Hematopoietic multipotent progenitor cell treated with erythropoietin and hydrocortisone succinate and interleukin-3 and kit ligand, for 6 days (in vitro differentiated cells): ENCODE measurements around the gene XAF1.
"Not testable (repeated sequence)": the region's sequence is repeated elsewhere in the genome, so short reads cannot be mapped to it uniquely, and the experiment has no call there.

Source experiments
- DNase-seq: peaks from one replicate; pipeline ENCODE4 v3.0.0-alpha.2; 2015

The XAF1 gene

DNA sequence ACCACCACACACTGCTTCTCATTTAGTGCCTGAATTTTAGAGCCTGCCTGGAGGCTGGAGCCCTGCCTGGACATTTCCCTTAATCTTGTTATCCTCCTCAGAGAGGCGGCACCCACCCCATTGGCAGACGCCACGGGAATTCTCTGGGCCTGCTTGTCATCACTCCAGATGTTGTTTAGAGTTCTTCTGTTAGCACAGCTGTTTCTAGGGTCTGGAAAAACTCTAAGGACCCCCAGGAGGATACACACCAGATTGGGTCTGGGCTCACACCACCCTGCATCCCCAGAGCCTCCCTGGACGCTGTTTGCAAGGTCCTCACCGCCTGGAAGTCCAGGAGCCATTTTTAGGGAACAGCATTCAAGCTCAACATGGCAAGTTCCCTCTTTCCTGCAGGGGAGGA lies 565 bp upstream of the XAF1 start:
- DNase-seq = no peak

DNA sequence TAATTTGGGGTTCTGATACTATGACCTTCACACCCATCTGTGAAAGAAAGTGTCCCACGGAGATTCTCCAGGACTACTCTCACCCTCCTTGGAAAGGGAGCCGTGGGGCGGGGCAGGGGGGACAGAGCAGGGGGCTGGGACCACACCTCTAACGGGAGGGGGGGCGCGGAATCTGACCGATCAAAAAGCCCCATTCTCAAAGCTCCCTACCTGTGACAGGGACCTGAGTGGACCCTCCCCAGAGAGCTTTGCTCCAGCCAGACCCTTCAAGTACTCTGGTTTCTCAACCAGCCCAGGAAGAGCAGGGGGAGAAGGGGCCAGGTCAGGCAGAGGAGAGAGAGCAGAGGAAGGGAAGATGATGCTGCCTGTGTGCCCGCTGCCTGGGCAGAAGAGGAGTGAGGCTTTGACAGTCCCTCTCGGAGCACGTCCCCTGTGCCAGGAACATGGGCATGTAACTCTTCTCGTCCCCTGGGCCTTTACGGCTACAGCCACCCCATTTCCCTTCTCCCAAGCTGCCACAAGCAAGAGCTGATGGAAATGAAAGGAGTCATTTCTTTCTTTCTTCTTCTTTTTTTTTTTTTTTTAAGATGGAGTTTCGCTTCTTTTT lies 682 bp downstream of the XAF1 start:
- no peak for DNase-seq

DNA sequence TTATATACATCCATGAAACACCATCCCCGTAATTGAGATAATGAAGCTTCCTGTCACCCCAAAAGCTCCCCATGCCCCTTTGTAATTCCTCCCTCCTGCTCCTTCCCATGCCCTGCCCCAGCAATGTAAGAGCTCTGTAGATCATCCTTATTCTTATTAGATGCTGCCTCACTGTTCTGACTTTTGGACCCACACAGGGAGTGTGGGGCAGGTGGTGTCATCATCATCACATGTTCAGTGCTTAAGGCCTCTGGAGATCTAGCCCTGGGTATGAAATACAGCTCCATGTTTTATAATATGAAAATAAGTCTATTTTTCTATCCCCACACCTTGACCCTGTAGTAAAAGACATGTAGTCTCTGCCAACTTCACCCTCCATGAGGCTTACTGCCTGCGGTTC lies 1.9 kb downstream of the XAF1 start:
- no peak for DNase-seq

DNA sequence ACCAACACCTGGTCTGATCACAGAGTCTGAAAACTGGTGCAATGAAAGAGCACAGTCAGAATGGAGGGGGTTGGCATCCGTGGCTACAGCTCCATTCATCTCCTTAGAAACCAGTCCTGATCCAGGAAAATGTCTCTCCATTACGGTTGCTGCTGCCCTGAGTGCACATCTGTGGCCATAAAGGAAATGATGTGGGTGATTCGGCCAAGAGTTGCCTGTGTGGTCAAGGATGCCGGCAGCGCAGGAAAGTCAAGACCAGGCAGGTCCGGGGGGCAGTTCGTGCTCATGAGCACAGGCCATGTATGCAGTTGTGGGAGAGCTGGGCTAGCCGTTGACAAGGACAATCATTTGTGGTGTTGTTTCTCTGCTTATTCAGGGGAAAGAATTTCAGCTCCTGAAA lies 5.9 kb downstream of the XAF1 start:
- no peak for DNase-seq

DNA sequence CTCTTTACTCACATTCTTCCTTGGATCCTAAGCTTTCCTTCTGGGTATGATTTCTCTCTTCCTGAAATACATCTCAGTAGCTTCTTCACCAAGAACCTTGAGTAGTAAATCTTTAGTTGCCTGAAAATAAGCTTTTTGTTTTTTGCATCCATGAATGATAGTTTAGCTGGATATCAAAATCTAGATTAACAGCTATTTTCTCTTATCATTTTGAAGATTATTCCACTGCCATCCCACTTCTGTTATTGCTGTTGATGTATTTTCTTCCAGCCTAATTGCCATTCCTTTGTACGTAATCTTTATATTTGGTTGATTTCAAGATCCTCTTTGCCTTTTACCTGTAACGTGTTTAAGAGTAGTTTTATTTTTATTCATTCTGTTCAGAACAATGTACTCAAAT lies 12.6 kb downstream of the XAF1 start:
- no peak for DNase-seq

DNA sequence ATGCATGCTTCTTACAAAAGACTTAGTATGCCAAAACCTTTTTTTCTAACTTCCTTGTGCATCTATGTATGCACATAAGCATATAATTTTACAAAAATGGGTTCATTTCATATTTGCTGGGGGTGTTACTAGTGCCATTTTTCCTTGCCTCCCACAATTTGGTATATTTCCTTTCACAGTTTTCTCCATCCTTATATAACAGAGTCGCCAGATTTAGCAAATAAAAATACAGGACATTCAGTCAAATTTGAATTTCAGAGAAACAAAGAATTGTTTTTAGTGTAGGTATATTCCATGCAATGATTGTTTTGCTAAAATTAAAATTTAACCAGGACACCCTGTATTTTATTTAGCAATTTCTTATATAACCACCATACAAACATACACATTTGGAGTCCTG lies 16.2 kb downstream of the XAF1 start:
- no peak for DNase-seq

DNA sequence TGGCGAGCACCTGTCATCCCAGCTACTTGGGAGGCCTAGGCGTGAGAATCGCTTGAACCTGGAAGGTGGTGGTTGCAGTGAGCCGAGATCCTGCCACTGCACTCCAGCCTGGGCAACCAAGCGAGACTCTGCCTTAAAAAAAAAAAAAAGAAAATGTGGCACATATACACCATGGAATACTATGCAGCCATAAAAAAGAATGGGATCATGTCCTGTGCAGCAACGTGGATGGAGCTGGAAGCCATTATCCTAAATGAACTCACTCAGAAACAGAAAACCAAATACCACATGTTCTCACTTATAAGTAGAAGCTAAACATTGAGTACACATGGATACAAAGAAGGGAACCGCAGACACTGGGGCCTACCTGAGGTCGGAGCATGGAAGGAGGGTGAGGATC lies 19.1 kb downstream of the XAF1 start:
- DNase-seq = not testable (repeated sequence)

DNA sequence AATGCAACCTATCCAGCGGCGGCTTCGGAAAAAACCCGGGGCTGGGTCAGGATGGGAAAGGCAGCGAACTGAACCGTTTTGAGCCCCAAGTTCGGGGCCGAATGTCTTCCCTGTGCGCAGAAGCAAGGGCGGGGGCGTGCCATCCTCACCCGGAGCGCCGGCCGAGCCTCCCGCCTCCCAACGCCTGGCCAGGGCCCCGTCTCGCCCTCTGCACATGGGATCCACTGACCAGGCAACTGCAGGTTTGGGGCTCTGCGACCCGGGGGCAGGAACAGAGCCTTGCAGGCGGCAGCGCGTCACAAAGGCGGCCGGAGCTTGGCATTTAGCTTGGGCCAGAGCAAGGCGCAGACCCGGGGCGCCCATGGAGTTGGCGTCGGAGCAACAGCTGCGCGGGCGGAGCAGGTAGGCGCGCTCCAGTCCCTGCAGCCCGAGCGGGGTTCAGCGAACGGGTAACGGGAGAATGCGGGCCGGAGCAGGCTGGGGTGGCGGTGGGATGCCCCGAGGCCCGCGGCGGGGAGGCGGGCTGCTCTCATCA lies 20.1 kb downstream of the XAF1 start, which contains the start of gene FBXO39:
FBXO39 (plus strand) TSS at position 345 of the 535 bp plus-strand sequence. CDS start 3,654 bp downstream, outside the sequence.
- DNase-seq = no peak

DNA sequence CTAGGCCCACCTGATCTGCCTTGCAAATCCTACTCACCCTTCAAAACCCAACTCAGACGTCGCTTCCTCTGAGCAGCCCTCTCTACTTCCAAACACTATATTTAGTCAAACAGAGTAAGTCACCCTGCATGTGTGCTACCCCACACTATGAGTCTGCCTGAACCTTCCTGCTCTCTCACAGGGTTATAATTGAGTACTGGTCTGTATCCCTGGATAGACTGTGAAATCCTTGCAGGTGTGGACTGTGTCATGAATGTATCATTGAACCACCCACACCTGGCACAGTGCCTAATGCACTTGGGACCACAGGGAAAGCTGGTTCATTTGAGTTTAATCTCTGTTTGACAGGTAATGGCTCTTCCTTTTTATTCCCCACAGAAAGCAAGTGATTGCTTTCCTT lies 23.6 kb downstream of the XAF1 start:
- DNase-seq = no peak

DNA sequence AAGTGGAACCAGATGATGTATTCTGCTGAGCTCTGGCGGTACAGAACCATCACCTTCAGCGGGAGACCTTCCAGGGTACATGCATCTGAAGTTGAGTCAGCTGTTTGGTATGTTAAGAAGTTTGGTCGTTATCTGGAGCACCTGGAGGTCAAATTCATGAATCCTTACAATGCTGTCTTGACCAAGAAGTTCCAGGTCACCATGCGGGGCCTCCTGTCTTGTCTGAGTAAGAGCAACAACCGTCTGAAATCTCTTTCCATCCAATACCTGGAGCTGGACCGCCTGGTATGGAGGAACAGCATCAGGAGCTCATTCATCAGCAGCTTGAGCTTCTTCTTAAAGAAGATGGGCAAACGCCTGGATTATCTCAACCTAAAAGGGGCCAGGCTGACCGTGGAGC lies 24.2 kb downstream of the XAF1 start:
- DNase-seq = no peak

DNA sequence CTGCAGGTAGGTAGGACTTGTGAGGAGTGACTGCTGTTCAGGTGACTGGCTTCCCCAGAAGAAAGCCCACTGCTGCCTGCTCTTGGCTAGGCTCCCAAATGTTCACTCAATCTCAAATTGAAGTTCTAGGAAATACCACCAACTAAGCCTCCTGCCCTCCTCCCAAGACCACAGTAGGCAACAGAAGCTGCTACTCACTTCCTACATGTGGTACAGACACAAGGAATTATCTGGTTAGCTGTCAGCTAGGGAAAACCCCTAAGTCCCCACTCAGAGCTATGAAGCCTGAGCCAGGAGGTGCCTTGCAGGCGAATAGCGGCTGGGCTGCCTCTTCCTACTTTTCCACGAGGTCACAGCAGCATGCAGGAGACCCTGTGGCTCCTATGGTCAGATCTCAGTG lies 25.0 kb downstream of the XAF1 start:
- DNase-seq = peak; percentile 17

DNA sequence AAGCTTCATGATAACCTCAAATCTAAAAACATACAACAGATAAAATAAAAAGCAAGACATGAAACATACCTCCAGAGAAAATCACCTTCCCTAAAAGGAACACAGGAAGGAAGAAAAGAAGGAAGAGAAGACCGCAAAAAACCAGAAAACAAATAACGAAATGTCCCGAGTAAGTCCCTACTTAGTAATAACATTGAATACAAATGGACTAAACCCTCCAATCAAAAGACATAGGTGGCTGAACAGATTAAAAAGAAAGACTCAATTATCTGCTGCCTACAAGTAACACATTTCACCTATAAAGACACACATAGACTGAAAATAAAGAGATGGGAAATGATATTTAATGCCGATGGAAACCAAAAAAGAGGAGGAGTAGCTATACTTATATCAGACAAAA lies 26.4 kb downstream of the XAF1 start:
- DNase-seq = no peak

DNA sequence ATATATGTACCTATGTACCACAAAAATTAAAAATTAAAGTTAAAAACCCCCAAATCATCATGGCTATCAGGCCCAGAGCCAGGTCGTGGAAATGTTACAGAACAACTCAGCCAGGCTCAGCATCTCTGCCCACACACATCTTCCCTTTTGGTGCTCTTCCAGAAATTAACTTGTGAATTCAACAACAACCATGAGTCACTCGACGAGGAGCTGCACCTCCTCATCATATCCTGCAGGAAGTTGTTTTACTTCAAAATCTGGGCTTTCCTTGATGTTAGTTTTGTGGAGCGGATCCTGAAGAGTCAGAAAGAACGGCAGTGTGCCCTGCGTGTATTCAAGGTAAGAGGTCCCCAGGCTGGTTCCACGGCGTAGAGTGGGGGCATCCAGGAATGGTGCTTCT lies 30.8 kb downstream of the XAF1 start:
- no peak for DNase-seq

DNA sequence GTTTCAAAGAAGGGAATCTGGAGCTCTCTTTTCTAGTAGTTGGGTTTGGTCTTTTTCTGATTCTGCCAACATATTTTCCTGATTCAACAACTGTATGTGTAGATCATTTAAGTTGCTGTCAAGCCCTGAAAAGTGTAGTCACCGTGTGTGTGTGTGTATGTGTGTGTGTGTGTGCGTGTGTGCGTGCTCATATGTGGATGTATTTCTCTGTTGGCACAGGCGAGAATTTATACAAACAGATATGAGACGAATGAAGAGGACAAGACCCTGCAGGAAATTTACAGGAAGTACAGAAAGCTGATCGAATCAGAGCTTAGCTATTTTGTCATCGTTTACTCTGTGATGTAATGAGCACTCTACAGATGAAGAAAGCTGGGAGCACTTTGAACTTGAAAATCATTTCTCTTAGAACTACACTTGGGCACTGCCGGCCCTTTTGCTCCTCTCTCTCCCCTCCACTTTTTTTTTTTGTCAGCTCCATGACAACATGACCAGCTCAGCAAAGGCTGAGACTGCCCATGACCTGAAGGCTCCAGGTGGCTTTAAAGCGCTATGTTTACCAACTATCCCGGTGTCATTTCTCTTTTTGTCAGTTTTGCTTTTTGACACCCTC lies 31.3 kb downstream of the XAF1 start:
- no peak for DNase-seq

DNA sequence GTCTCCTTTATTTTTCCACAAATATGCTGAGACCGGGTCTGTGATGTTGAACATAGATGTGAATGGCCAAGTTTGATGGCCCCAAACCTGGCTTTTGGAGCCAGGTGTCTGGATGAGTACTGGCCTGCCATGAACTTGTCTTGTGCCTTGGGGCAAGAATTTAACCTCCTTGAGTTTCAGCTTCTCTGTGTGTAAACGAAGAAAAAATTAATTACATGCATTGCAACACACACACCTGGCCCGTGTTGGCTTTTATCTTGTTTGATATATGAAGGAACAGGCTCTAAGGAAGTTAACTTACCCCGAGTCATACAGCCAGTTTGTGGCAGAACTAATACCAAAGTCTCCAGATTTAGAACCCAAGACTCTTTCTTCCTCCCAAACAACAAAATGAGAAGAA lies 33.3 kb downstream of the XAF1 start:
- no peak for DNase-seq

DNA sequence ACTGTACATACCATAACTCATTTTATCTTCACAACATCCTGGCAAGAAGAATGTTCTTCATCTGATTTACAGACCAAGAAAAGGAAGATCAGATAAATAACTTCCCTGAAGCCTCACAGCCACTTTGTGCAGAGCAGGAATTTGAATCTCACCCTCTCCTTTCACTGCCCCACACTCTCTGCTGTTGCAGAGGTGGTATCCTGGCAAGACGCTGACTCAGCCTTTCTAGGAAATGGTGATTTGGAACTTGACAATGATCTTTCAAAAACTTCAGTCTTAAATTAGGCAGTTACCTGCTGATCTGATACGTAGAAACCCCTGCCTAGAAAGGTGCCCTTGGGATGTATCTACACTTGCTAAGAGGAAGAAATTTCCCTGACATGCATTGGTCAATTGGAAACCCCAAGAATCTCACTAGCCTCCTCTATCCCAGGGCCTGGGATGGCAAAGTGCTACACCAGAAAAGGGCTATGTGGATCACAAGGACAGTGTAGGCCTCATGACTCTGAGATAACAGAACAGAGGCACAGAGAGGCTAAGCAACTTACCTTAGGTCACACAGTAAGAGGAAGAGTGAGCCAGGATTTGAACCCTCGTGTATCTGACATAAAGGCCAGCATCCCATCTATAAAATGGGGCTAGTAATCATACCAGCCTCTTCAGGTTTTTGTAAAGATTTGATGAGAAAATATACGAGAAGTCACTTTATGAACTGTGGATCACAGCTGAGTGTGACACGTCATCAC lies 38.1 kb downstream of the XAF1 start:
- DNase-seq = no peak

DNA sequence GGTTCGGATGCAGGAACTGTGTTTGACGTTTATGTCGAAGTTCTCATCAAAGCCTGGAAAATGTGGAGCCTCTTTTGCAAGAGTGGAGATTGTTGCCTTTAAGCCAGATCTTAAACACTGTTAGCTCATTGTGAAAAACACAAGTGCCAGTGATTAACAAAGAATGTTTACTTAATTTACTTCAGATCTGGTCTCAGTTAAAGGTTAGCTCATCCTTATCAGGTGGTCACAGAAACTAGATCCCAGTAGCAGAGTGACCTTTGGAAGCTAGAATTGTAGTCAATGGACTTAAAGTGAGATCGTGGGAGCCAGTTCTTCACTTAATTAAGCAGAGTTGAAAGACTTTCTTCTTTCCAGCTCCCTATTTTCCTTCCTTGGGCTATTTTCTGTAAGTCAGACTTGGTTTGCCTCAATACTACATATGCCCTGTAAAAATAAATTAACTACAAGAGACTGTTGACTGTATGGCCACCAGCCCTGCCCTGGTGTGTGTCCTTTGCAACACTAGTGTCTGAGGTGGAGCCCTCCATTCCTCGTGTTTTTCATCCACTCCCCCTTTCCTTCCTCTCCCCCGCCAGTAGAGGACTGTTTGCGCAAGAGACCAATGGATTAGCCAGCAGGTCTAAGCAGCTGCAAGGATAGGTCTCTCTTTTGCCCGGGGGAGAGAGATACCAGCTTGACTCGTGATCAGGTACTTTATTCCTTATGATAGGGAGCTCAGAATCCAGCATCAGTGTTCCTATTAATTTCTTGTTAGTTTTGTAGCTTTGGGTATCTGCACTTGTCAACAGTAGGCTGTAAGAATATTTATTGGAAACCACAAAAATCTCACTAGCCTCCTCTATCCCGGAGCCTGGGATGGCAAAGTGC lies 40.4 kb downstream of the XAF1 start:
- DNase-seq = no peak

DNA sequence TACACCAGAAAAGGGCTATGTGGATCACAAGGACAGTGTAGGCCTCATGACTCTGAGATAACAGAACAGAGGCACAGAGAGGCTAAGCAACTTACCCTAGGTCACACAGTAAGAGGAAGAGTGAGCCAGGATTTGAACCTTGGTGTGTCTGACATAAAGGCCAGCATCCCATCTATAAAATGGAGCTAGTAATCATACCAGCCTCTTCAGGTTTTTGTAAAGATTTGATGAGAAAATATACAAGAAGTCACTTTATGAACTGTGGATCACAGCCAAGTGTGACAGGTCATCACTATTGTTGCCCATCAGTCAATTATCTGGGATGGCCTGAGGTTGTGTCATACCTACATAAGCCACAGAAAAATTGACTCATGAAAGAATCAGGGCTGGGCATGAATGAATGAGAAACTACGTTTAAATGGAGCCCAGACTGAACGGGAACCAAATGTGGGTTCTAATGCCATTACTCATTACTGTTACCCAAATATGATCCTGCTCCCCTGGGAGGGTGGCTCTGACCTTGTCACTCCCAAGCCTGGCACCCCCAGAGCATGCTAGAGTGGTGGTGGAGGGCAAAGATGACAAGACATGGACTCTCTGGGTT lies 41.1 kb downstream of the XAF1 start:
- no peak for DNase-seq

DNA sequence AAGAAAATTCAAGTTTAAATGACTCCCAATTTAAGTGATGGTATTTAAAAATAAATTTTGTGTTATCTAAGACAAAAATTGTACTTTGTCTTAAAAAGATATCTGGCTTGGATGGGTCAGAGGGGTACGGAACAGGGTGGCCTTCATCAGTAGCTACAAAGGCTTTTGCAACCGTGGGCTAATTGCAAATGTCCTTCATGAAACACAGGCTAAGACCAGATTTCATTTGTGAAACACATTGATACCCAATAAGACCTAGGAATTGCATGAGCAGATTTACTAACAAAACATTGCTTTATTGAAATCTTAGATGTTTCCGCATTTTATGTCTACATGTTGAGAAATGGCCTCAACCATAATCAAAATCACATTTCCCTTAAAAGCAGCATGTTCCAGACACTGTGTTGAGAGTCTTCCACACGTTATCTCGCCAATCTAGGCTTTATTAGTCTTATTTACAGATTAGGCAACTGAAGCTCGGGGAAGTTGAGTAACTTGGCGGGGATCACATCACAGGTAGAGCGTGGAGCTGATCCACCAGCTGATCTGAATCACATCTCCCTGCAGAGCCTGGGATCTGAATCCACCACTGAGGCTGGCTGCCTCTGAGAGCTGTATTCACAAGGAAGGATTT lies 42.0 kb downstream of the XAF1 start:
- no peak for DNase-seq

DNA sequence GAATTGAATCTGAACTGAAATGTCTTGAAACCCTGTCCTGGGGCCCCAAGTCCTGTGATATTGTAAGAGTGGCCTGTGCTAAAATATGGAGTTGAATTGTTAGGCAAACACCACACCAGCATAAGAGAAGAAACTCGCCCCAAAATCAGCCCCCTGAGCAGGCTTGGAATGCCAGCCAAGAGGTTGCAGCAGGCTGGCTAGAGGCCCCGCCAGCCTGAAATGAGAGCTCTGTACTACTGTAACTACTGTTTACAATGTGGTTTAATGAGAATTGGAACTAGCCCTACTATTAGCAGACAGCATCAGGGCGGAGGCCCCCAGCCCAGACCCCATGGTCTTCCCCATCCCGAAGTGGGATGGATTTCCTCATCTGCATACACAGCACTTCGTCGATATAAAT lies 43.9 kb downstream of the XAF1 start:
- DNase-seq = no peak

DNA sequence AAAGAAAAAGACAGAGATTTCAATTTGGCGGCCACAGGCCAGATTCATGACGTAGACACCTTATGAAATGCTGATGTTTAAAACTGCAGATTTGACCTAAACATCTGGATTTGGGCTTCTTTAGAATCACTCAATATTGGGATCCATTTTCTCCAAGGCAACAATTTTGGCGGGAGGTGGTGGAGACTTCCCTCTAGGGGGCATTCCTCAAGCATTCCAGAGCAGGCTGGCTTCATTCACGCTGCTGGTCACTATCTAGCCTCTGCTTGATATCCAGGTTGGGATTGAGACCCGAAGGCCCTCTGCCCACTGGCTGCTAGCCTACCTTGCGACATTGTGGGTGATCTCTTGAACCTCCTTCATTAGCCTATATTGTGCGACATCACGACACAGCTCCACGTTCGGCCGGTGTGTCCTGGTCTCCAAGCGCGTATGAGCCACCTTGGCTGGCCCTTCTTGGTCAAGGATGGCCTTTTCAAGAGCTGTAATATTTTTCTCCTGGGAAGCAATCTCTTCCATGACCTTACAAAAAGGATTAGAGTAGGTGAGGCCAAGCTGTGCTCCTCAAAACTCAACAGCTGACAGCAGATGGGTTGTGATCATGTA lies 44.7 kb downstream of the XAF1 start:
- no peak for DNase-seq

DNA sequence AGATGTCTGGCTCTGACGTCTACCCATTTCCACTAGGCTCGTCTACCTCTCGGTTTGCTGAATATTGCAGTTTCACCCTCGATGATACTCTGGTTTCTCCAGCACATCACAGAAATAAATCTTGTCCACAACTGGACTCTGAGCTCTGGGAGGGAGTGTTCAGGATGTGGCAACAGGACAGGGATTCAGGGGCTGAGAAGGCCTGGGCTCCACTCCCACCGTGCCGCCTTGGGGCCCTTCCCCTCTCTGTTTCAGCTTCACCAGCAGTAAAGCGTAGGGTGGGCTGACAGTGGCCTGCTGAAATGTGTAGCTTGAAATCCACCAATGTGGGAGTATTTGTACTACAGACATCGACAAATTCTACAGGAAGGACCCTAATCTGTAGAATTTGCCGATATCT lies 55.7 kb downstream of the XAF1 start:
- DNase-seq = no peak
